HG03565 (cell line): Measurements from ENCODE around the gene CBLL1.

Source experiments
- ATAC-seq: cut with Tn5 transposase; IDR thresholded peaks from one replicate; pipeline ENCODE4 v1.9.1; 2021; ENCODE audit warnings: mild to moderate bottlenecking, moderate library complexity; ENCODE audit not compliant: unreplicated experiment

The CBLL1 gene

DNA sequence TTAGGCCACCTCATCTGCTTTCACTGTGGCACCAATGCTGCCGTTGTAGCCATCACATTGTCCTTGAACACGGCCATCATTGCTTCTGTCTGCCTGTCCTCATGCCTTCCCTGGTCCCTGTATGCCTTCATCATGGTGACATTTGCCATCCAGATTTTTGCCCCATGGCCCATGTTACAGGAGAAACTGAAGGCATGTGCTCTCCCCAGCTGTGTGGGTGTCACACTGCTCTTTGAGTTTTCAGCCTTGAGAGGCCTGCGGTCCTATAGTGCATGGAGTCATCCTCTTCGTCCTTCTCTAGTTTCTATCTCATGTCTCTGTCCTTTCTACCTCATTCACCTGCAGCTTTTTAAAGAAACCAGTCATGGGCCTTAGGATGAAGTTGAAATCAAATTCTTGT is 65.2 kb downstream of the CBLL1 start:
- no peak for ATAC-seq

DNA sequence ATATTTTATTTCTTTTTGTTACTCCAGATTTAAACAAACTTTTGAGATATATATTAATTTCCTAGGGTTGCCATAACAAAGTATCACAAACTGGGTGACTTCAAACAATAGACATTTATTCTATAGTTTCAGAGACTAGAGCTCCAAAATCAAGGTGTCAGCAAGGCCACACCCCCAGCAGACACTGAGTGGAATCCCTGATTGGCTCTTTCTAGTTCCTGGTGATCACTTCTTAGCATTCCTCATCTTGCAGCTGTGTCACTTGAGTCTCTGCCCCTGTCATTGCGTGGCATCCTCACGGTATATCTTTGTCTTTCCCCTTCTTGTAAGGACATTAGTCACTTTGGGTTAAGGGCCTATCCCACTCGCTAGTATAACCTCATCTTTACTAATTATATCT is 66.7 kb downstream of the CBLL1 start:
- ATAC-seq = no peak
